Superior temporal gyrus (tissue), 1 donor: ENCODE measurements around the gene DEFB132.

Experiments used
- DNase-seq: peaks from one replicate; pipeline ENCODE4 v3.0.0-alpha.2; 2016; ENCODE audit errors: extremely low spot score

The DEFB132 gene

DNA sequence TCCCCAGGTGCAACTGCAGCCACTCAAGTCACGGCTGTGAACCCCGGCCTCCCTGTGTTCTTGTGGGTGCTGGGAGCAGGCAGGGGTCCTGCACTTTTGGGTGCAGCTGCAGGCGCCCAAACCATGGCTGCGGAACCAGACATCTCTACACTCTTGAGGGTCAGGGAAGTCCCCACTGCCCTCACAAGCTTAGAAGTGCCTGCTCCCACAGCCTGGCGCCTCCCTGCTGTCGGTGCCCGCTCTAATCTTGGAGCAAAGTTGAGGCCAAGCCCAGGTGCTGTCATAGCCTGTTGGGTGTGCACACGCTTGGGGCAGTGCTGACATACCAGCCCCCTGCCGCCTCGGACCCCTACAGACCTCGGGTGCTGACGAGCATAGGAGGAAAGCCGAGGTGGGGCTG, 6.2 kb downstream of the DEFB132 start:
- no peak for DNase-seq

DNA sequence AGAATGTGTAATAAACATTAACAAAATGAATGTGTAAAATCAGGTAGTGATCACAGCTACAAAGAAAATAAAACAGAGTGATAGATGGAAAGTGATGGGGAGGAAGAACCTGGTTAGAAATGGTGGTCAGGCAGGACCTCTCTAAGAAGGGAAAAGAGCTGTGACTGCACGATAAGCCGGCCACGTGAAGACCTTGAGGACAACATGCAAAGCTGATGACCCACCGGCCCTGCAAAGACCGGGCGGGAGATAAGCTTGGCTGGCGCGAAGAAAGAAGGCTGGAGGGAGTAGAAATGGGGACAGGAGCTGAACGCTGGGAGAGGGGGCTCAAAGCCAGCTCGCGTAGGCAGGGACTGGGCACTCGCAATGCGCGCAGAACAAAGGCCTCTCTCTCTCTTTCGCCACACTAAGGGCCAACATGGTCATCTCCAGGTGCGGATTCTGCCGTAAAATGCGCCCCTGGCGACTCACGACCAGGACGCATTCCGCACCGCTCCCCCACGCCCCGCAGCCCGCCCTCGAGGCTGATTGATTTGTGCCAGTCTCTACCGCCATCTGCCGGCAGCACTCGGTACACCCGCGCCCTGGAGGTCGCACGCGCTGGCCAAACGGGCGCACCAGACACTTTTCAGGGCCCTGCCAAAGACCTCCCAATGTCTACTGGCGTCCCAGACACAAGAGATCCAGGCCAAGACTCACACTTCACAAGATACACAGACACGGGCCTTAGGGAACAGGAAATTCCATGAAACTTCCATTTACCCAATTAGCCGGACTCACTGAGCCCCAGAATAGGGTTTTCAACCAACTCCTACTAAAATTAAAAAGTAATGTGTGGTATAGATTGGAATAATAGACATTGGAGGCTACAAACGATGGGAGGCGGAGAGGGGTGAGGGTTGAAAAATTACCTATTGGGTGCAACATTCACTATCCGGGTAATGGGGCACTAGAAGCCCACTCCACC, 9.4 kb downstream of the DEFB132 start:
- peak; percentile 86 for DNase-seq

DNA sequence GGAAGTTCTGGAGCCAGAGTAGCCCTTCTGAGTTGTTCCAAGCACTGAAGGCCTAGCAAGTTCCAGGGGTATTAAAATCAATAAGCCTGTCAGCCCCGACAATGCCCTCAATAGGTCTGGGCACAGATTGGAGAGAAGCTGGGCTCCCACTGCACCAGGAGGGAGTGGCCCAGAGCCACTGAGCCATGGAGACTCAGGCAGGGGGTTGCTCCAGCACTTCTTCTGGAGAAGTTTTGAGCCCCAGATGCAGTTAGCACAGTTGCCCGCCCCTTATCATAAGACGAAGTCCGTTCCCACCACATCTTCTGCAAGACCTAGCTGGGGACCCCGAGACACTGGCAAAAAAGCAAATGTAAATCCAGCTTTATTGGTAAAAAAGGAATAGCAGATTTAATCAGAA, 13.0 kb downstream of the DEFB132 start:
- no peak for DNase-seq

DNA sequence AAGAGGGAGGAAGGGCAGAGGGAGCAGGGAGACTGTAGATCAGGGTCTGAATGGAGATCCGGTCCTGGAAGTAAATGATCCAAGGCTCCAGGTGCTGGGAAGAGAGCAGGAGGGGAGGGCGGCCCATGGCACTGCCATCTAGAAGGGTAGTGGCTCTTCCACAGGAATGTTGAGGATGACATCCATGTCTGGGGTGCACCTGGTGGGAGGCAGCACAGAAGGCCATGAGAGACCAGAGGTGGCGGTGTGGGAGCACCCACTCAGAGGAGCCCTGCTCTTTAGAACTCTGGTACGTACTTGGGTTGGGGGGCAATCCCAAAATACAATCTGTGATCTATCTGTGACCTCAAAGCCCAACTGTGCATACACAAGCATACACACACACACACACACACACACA, 13.5 kb downstream of the DEFB132 start:
- no peak for DNase-seq

DNA sequence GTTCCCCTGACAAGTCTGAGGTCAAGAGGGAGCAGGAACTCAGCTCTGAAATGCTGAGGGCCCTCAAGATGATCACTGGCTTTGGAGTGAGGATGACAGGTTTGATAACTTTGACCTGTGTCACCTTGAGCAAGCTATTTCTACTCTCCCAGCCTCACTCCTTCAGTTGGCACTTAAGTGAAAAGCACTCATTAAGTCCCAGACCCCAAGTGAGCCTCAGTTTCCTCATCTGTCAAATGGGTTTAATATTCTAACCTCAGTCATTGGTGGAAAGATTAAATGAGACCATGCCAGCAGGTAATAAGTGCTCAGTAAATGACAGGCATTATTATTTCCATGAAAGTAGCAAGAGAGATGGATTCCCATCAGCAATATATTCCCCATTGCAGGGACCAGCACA, 14.0 kb downstream of the DEFB132 start:
- DNase-seq = no peak

DNA sequence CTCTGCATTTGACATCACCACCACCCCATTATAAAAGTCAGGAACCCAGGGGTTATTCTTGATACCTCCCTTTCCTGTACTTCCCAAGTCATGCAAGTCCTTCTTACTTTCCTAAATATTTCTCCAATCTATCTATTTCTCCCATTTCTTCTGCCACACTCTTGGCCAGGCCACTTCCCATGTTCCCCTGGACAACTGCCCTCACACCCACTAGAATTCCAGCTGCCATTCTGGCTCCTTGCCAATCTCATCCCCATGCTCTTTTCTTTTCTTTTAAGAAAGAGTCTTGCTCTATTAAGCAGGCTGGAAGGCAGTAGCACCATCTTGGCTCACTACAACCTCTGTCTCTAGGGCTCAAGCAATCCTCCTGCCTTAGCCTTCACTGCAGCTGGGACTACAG, 15.2 kb downstream of the DEFB132 start:
- no peak for DNase-seq

DNA sequence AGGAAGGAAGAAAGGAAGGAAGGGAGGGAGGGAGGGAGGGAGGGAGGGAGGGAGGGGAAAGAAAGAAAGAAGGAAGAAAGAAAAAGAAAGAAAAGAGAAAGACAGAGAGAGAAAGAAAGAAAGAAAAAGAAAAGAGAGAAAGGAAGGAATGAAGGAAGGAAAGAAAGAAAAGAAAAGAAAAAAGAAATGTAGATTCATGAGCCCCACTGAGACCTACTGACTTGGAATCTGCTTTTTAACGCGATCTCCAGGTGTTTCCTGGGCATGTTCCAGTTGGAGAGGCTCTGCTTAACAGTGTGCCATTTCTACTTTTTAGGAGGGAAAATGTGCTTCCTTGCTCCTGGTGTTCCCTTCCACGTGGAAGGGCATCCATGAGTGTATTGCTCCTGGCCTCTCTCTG, 16.4 kb downstream of the DEFB132 start:
- no peak for DNase-seq

DNA sequence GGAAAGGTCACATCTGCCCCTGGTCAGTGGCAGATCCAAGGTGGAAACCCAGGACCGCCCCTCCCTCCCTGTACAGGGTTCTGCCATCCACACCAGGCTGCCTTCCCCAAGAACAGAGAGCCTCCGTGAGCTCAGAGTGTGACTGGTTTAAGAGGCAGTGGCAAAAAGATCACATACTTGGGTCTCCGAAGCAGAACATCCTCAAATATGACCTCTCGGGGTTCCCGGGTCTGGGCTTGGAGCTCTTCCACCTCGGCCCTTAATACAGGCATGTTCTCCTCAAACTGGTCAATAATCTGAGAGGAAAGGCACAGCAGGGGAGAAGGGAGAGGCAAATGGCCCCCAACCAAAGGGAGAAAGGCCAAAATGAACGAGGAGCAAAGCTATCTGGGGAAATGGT, 18.3 kb downstream of the DEFB132 start:
- no peak for DNase-seq

DNA sequence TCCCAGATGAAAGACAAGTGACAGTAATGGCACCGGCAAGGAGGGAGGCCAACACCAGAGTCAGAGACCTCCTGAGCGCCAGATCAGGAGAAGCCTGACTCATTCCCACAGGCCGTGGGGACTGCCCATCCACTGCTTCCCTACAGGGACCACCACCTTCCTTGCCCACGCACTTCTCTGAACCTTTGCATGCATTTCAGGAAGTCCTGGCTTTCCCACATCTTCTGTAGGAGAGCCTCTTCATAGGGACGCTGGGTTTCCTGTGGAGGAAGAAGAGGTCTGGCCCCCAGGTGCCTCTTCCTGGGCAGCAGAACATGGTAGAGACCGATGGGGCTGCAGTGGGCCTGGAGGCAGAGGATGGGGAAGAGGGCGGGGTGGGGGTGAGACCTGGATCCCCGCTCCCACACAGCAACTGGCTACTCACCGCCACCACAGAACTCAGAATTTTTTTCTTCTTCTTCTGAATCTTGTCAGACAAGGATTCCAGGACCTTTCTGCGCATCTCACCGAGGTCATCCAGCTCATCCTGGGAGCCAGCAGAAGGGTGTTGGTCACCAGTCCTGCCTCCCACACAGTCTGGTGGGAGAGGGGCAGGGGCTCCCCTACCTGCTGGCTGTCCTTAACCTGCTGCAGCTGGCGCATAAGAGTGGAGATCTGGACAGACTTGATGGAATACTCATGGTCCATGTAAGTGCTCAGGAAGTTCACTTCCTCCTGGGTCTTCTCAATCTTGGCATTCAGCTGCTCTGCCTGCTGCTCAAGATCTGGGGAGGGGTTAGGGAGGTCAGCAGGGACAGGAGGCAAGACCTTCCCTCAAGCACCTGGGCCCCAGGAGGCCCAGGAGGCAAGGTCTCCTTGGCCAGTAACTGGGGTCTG, 19.3 kb downstream of the DEFB132 start:
- DNase-seq = no peak

DNA sequence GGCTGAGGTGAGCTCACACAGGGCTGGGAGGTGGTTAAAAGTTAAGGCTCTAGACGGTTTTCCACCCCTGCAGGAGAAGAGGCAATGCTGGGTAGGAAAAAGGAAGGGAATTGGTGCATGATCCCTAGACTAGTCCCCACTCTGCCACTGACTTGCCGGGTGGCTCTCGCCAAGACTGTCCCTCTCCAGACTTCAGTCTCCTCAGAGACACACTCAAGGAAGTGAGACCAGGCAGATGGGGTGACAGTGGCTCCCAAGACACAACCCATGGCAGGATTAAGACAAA, 19.9 kb downstream of the DEFB132 start:
- no peak for DNase-seq

DNA sequence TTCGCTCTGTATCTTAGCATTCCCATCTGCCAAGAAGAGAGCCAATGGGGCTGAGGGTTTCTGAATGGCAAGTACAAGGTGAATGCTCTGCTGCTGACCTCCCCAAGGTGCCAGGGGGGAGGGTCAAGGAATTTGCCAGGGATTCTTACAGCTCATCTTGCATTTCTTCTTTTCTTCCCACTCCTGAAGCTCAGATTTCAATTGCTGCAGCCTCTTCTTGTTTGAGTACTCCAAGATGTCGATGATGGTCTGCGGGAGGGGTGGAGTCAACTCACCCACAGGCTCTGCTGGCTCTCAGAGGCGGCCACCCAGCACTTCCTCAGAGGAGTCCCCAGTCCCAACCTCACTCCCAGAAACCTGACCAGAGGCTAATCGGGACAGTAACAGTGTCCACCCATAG, 20.7 kb downstream of the DEFB132 start:
- no peak for DNase-seq

DNA sequence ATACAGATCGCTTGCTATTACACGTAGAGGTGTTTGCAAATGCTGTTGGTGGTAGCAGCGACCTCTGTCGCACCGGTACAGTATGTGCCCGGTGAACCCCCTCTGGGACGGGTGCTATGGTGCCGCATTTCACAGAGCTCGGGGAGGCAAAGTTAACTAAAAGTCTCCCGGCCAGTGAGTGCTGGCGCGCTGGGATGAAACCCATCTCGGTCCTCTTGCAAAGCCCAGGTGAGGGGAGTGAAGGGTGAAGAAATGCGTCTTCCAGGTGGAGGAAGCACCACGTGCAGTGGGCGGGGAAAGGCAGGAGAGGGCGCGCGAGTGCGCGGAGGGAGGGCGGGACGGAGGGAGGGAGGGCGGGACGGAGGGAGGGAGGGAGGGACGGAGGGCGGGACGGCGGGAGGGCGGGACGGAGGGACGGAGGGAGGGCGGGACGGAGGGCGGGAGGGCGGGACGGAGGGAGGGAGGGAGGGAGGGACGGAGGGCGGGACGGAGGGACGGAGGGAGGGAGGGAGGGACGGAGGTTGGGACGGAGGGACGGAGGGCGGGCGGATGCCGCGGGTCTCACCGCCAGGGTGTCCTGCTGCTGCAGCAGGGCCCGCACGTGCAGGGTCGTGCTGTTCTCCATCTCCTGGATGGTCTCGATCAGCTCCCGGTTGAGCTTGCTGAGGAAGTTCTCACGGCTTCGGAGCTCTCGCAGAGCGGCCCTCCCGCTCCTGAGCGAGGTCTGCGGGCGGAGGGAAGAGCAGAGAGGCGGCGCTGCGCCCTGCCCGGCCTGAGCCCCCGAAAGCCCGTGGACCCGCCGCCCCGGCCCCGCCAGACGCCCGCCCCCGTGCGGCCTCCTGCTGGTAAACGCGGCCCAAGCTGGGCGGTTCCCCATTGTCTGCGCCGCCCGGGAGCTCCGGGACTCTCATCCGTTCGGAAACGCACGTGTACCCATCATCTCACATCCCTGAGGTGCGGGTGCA, 21.4 kb downstream of the DEFB132 start:
- no peak for DNase-seq

DNA sequence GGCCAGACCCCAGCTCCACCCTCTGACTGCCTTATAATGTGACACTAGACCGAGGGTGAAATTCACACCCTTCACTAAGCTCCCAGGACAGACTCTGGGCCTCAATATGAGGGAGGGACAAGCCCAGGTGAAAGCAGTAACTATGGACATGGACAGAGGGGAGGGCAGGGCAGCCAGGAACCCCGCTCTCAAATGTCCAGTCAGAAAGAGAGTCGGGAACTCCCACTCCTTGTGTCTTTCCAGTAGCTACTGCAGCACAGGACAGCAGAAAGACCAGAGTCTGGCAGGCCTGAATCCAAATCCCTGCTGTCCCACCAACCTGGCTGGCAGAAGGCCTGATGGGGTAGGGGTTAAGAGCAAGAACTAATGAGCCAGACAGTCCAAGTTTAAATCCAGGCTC, 26.6 kb downstream of the DEFB132 start:
- no peak for DNase-seq

DNA sequence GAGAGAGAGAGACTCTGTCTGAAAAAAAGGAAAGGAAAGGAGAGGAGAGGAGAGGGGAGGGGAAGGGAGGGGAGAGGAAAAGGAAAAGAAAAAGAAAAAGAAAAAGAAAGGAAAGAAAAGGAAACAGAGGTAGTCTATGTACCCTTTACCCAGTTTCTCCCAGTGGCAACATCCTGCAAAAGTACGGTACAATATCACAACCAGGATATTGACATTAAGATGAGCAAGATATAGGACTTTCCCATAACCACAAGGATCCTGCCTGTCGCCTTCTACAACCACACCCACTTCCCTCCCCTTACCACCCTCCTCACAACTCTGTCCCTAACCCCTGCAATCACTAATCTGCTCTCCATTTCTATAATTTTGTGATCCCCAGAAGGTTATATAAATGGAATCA, 29.0 kb downstream of the DEFB132 start:
- DNase-seq = no peak

DNA sequence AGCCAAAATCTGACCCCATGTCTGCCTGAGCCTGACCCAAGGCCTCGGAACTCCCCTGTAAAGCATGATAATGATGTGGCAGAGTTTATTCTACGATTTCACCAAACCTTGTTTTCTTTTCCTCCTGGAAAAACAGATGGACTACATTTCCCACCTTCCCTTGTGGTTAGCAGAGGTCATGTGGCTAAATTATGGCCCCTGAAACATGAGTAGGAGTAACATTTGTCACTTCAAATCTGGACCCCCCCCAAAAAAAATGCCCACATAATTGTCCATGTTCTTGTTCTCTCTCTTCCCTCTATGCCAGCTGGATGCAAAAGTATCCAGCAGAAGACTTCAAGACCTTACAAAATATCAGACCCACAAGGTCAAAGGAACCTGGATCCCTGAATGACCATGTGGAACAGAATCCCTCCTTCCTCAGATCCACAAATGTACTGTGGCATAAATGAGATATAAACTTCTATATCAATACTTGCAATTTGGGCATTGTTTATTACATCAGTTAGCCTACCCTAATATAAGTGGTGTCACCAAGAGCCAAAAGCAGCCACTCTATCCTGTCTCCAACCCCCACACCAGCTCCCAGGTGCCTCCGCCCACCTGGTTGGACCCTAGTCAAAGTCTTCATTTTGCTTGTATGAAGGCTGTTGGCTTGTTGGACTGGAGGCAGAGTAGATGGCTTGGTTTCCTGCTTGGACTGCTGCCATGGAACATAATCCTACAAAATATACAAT, 31.6 kb downstream of the DEFB132 start:
- no peak for DNase-seq

DNA sequence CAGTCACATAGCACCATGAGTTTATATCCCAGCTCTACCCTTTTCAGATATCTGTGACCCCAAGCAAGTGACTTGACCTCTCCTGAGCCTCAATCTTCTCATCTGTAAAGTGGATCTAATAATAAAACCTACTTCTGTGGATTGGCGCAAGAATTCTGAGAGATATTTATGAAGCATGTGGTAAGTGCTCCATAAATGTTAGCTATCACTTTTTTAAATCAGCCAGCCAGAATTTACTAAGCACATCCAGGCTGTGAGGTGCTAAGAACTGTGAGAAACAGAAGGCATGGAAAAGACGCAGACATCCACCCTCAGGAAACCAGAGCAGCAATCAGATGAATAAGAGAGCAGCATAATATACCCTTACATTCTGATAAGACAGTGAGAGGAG, 32.2 kb downstream of the DEFB132 start:
- DNase-seq = no peak

DNA sequence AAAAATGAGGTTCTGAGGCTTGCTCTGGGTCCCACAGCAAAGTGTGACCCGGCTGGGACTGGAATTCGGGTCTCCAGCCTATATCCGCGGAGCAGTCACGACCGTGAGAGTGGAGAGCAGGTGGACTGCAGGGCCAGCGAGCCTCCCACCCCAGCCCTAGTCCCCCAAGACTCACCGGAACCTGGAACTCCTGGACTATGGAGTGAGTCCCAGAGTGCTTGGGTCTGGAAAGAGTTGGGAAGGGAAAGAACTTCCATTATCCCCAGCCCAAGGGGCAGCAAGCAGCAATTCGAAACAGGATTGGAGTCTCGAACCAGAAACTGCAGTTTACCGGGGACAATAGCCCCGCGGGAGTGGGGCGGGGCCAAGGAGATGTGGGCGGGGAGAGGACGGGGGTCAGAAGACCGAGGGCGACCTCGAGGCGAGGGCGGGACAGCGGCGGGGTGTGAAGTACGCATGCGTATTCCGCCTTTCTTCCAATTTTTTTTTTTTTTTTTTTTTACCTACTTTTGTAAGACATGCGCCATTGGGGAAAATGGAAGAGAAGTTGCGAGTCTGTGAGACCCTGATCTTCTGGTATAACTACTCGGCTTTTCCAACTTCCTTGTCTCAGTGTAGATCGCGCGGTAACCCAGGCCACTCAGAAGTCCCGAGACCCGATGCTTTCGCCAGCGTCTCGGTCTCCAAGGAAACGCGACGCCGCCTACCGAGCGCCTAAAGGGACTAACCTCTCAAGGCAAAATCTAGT, 32.7 kb downstream of the DEFB132 start, which contains the start of gene C20orf96:
TSS of gene C20orf96 (minus strand) at position 667 of the 748 bp plus-strand sequence. CDS start at position 527, 140 bp downstream.
- peak; percentile 94 for DNase-seq

DNA sequence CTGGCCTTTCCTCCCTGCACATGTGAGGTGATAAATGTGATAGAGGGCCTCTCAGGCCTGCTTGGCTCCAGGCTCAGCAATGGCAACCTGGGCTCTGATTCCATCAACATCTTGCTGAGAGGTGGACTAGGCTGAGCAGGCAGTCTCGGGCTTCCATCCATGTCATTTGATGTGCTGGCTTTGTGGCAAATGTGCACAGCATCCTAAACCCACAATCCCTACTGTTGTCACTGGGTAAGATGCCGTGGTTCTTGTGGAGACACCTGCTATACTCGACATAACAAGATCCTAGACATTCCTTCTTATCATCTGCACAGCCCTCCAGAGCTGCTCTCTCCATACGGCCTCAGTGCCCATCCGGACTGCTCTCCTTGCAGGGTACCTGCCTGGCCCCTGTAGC, 37.1 kb downstream of the DEFB132 start:
- DNase-seq = no peak

DNA sequence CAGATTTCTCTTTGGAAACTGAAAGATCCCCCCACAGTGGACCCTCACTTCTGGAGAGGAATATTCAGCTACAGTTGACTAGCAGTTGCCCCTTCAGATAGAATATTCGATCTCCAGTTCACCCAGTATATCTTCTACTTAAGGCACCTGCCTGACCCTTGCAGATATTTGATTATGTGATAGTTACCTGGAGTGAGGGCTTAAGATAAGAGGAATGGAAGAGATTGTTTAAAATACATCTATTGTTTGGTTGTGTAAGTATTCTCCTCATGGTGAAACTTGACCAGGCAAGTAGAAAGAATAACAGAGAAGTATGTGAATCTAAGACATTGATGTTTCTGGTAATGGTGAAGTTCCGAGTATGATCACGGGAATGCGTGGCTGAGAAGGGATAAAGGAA, 38.3 kb downstream of the DEFB132 start:
- no peak for DNase-seq
